NB4 (cell line): Measurements from ENCODE around the gene MAP1LC3B.
"Not testable (repeated sequence)": the region's sequence is repeated elsewhere in the genome, so short reads cannot be mapped to it uniquely, and the experiment has no call there.

Experiments used
- DNase-seq: peaks from one replicate; pipeline ENCODE4 v3.0.0; 2010; ENCODE audit warnings: low read depth
- H3K4me3 ChIP-seq: one replicate; pipeline ENCODE4 v1.5.1; 2011; ENCODE audit warnings: mild to moderate bottlenecking, low read depth, low read length, moderate library complexity
- CTCF ChIP-seq: IDR thresholded peaks from one replicate; pipeline ENCODE4 v1.5.1; 2012; ENCODE audit warnings: low read depth, low read length
- MYC ChIP-seq: IDR thresholded peaks from 2 replicates; pipeline ENCODE4 v1.6.1; 2011; ENCODE audit warnings: low read depth, low read length
- POLR2A ChIP-seq: IDR thresholded peaks from 2 replicates; pipeline ENCODE4 v1.6.1; 2011; ENCODE audit warnings: mild to moderate bottlenecking; ENCODE audit not compliant: insufficient read length; ENCODE audit errors: extremely low read depth
- TF ChIP-seq, protein P1 (sequence below): IDR thresholded peaks from 2 replicates; pipeline ENCODE4 v1.6.1; 2011; ENCODE audit warnings: low read depth, low read length

Gene MAP1LC3B

GRCh38 chr16:87383505-87384161 lies 8.5 kb upstream of the MAP1LC3B start, which contains the start of gene FBXO31:
TSS of gene FBXO31 (minus strand) at chr16:87383776. CDS start at chr16:87383744, 32 bp downstream.
- TF ChIP-seq POLR2A (peak; percentile 82), MYC (peak; percentile 30; the same call in 1 of the 2 replicates), CTCF (no peak)
- TF ChIP-seq, protein P1, sequence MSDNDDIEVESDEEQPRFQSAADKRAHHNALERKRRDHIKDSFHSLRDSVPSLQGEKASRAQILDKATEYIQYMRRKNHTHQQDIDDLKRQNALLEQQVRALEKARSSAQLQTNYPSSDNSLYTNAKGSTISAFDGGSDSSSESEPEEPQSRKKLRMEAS: peak; percentile 39; the same call in 1 of the 2 replicates
- DNase-seq: peak; percentile 95
- peak within 1 kb of the TSS; percentile 62 for H3K4me3 ChIP-seq

- peak; percentile 82 for DNase-seq
- no peak for TF ChIP-seq CTCF
- H3K4me3 ChIP-seq: peak overlapping the region; percentile 62
These were observed 7.8 kb upstream of the MAP1LC3B start for GRCh38 chr16:87384162-87384874.

- not testable (repeated sequence) for DNase-seq
- H3K4me3 ChIP-seq: peak overlapping the region; percentile 62
These were observed 7.3 kb upstream of the MAP1LC3B start for GRCh38 chr16:87384875-87385167.

DNA sequence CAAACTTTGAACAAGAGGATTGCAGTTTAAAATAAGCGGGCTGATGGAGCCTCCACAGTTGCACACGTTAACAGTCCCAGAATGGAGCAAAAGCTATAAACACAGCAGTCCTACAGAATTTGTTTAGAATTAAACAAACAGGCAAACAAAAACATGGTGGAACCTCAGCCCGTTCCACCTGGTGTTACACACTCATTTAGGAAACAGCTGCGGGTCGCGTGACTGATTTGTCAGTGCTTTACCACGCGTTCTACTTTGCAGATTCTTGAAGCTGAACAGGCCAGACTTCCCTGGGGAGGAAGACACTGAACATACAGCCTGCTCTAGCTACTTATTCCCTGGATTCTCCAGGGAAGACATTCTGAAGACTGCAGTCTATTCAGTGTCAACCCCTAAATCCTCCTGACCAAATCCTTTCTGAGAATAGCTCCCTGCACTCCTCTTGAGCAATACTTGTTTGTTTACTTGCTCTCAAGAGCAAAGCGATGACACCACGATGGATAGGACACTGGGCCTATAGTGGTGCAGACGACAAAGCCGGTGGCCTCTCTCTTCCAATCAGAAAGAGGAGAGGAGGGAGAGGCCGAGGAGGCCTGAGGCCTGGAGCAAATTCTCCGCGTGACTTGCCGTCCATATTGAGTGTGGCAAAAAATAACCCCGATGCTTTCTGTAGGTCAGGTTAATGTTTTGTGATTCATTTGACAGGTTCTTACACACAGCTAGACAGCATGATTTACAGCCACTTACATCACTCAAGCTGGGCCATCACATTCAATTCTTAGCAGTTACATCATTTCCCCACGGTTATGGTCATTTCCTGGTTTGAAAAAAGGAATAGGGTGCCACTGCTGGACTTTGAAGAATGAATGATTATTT lies 4.0 kb upstream of the MAP1LC3B start:
- peak; percentile 99 for DNase-seq
- H3K4me3 ChIP-seq: peak overlapping the region; percentile 45
- TF ChIP-seq, protein P1: peak; percentile 92
- TF ChIP-seq MYC: peak; percentile 72
- TF ChIP-seq CTCF: no peak
- TF ChIP-seq POLR2A: peak; percentile 23

DNA sequence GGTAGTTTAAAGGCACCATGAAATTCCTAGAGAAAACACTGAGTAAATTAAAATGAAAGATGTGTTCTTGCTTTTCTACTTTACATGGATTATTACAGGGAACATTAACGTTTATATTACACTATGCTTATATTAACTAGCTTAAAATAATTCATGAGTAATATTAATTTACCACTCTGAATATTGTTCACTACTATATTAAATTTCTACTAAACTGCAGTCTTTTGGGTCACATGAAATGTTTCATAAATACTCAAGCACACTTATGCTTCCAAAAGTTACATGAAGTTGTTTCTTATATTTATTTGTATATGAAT lies 3.4 kb upstream of the MAP1LC3B start:
- peak overlapping the region; percentile 35 for H3K4me3 ChIP-seq
- no peak for TF ChIP-seq CTCF
- TF ChIP-seq POLR2A: no peak
- TF ChIP-seq, protein P1: no peak
- no peak for TF ChIP-seq MYC
- no peak for DNase-seq

DNA sequence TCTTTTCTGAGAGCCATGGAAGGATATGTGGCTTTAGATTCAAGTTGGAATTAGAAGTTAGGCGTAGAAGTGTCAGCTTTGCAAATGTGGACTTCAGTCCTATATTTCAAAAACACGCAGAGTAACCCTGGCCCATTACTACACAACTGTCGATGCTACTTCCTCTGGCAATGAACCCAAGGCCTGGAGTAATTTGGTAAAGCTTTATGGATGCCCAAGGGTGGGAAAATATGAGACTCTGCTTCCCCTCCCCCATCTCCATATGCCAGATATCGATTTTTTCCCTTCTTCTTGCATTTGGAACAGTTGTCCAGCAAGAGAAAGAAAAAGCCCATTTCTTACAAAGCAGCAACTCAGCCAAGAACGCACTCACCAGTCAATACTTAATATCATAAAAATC lies 2.9 kb upstream of the MAP1LC3B start:
- peak; percentile 33 for DNase-seq

GRCh38 chr16:87389914-87390313 lies 2.2 kb upstream of the MAP1LC3B start:
- not testable (repeated sequence) for DNase-seq, H3K4me3 ChIP-seq

More for the DNA sequence above, 2.9 kb upstream of the MAP1LC3B start:
- TF ChIP-seq MYC (no peak), CTCF (no peak), POLR2A (no peak)
- TF ChIP-seq, protein P1: no peak
- H3K4me3 ChIP-seq: no peak overlapping the region
